Muscle layer of duodenum (tissue), 2 donors: ENCODE measurements around the gene SOX30.

ENCODE experiments used
- H3K27ac ChIP-seq: one replicate; pipeline ENCODE4 v1.7.0; 2013; ENCODE audit warnings: mild to moderate bottlenecking, low read length
- H3K27me3 ChIP-seq: one replicate; pipeline ENCODE4 v1.7.0; 2013; ENCODE audit warnings: low read depth, mild to moderate bottlenecking, control low read depth, low read length
- H3K36me3 ChIP-seq, 2 donors: one replicate each; pipeline ENCODE4 v1.7.0; 2013; ENCODE audit warnings: low read length in 2 of 2, control low read depth in 1 of 2, mild to moderate bottlenecking in 1 of 2; ENCODE audit not compliant: insufficient read depth in 2 of 2, control insufficient read depth in 1 of 2
- H3K4me1 ChIP-seq, 2 donors: one replicate each; pipeline ENCODE4 v1.7.0; 2013; ENCODE audit warnings: low read length in 2 of 2, mild to moderate bottlenecking in 2 of 2, control low read depth in 1 of 2, moderate library complexity in 1 of 2; ENCODE audit not compliant: insufficient read depth in 2 of 2, control insufficient read depth in 1 of 2
- H3K4me3 ChIP-seq, 2 donors: one replicate each; pipeline ENCODE4 v1.7.0; 2013; ENCODE audit warnings: low read length in 2 of 2, low read depth in 1 of 2, mild to moderate bottlenecking in 1 of 2
- H3K9me3 ChIP-seq, 2 donors: one replicate each; pipeline ENCODE4 v1.7.0; 2013; ENCODE audit warnings: low read length in 2 of 2, control low read depth in 1 of 2, mild to moderate bottlenecking in 1 of 2; ENCODE audit not compliant: control insufficient read depth in 1 of 2
- donor health status: healthy.

Gene SOX30

DNA sequence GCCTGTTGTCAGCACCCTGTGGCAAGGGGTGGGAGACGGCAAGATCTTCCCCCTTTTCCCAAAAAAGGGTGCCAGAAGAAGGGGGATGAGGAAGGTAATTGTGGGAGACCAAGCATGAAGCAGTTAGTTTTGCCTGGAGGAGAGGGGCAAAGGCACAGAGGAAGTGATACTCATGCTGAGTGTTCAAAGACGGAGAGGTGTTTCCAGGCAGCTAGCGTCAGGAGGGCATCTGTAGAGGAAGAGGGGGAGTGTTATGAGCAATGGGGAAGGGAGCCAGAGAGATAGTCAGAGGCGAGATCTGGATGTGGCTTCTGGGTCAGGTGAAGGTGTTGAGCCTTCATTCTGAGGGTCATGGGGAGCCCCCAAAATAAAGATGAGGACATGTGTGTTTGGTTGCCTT, 49.7 kb downstream of the SOX30 start:
- Histone ChIP-seq H3K4me3 (no peak overlapping the region), H3K36me3 (no peaks in the 10 kb centered on the region), H3K27me3 (no peaks in the 10 kb centered on the region), H3K4me1 (no peaks in the 10 kb centered on the region), H3K27ac (no peak overlapping the region), H3K9me3 (no peaks in the 10 kb centered on the region)

GRCh38 chr5:157600252-157600651, 52.0 kb downstream of the SOX30 start:
- H3K4me1 ChIP-seq = no peaks in the 10 kb centered on the region
- H3K27ac ChIP-seq = no peak overlapping the region
- no peak overlapping the region for H3K4me3 ChIP-seq
- H3K9me3 ChIP-seq = no peaks in the 10 kb centered on the region
- no peaks in the 10 kb centered on the region for H3K27me3 ChIP-seq
- no peaks in the 10 kb centered on the region for H3K36me3 ChIP-seq

DNA sequence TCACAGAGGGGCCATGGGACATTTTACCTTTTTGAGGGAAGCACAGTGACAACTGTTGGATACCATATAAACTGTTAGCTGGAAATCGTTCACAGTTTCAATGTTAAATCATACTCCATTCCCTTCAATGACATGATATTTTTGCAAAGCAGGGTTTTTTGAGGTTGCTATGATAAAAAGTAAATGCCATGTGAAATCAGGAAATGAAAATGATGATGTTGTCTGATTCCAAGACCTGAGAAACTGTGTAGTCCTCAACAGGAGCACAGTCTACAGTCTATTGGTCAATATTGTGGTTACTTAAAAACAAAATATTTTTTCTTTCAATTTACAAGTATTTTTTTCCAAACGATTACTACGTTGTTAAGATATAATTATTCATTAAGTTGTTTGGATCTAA, 52.7 kb downstream of the SOX30 start:
- no peaks in the 10 kb centered on the region for H3K9me3 ChIP-seq
- no peak overlapping the region for H3K4me3 ChIP-seq
- H3K4me1 ChIP-seq = no peaks in the 10 kb centered on the region
- H3K27me3 ChIP-seq = no peaks in the 10 kb centered on the region
- H3K27ac ChIP-seq = no peak overlapping the region
- no peaks in the 10 kb centered on the region for H3K36me3 ChIP-seq

DNA sequence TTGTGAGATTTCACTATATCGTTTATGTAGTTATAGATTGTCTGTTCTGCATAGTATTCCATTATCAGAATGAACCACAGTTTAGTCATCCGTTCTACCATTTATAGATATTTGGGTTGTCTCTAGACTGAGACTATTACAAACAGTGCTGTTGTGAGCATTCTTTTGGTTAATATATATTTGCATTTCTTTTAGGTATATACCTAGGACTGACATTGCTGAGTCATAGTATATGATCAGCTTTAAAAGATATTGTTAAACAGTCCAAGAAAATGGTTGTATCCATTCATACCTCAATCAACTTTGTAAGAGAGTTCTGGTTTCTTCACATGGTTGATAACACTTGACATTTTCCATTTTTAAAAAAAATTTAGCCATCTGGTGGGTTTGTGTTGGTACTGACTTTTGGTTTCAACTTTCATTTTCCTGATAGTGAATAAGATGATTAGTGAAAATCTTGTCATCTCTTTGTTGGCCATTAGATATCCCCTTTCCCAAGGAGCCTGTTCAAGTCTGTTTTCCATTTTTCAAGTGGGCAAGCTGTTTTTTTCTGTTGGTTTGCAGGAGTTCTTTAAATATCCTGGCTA, 53.8 kb downstream of the SOX30 start:
- Histone ChIP-seq H3K36me3 (no peaks in the 10 kb centered on the region), H3K4me1 (no peaks in the 10 kb centered on the region), H3K27ac (no peak overlapping the region), H3K9me3 (no peaks in the 10 kb centered on the region), H3K4me3 (no peak overlapping the region), H3K27me3 (no peaks in the 10 kb centered on the region)

GRCh38 chr5:157597277-157597676, 55.0 kb downstream of the SOX30 start:
- H3K4me1 ChIP-seq = peaks cover 0 to 8% of the 10 kb centered on the region in 2 donors
- no peaks in the 10 kb centered on the region for H3K27me3 ChIP-seq
- no peaks in the 10 kb centered on the region for H3K9me3 ChIP-seq
- H3K4me3 ChIP-seq = no peak overlapping the region
- no peak overlapping the region for H3K27ac ChIP-seq
- H3K36me3 ChIP-seq = no peaks in the 10 kb centered on the region

DNA sequence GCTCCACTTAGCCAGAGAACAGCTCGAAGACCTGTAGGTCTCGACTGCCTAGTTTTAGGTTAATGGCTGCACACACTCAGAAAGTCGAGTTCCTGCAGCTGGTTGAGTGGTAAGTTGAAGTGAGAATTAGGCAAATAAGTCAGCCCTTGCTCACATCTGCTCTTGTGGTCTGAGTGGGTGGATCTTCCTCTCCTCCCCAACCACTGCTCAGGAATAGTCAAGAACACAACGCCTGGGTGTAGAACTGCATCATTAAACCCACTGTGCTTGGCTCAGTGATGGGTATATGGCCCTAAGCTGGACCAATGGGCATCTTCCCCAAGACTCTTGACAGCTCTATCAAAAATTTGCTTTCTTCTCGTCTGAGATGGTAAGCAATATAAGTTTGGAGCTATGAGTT, 55.8 kb downstream of the SOX30 start:
- no peak overlapping the region for H3K4me3 ChIP-seq
- H3K4me1 ChIP-seq = peaks cover 0 to 8% of the 10 kb centered on the region in 2 donors
- H3K27ac ChIP-seq = no peak overlapping the region
- no peaks in the 10 kb centered on the region for H3K9me3 ChIP-seq
- H3K36me3 ChIP-seq = no peaks in the 10 kb centered on the region
- H3K27me3 ChIP-seq = no peaks in the 10 kb centered on the region

GRCh38 chr5:157594675-157595459, 57.4 kb downstream of the SOX30 start:
- H3K4me3 ChIP-seq = no peak overlapping the region
- no peaks in the 10 kb centered on the region for H3K27me3 ChIP-seq
- H3K4me1 ChIP-seq = peaks cover 0 to 8% of the 10 kb centered on the region in 2 donors
- H3K9me3 ChIP-seq = no peaks in the 10 kb centered on the region
- H3K27ac ChIP-seq = no peak overlapping the region
- no peaks in the 10 kb centered on the region for H3K36me3 ChIP-seq

DNA sequence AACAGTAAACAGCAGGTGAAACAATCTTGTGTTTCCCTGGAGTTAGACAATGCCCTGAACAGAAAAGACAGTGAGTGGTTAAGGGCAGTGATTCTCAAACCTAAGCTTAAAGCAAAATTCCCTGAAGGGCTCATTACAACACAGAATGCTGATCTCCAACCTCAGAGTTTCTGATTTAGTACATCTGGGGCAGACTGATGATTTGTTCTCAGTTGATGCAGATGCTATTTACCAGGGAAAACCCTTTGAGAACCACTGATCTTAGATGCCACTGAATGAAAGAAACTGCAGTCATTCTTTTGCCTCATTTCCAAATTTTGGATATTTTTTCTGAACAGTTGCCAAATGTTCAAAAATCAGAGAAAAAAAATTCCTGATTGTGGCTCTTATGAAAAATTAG, 58.0 kb downstream of the SOX30 start:
- no peak overlapping the region for H3K4me3 ChIP-seq

GRCh38 chr5:157593052-157593757, 59.0 kb downstream of the SOX30 start:
- Histone ChIP-seq H3K36me3 (no peaks in the 10 kb centered on the region), H3K9me3 (no peaks in the 10 kb centered on the region), H3K27ac (no peak overlapping the region), H3K4me3 (no peak overlapping the region), H3K27me3 (no peaks in the 10 kb centered on the region), H3K4me1 (peaks cover 0 to 8% of the 10 kb centered on the region in 2 donors)

More for the DNA sequence above, 58.0 kb downstream of the SOX30 start:
- peaks cover 0 to 8% of the 10 kb centered on the region in 2 donors for H3K4me1 ChIP-seq
- no peaks in the 10 kb centered on the region for H3K36me3 ChIP-seq
- no peak overlapping the region for H3K27ac ChIP-seq
- H3K27me3 ChIP-seq = no peaks in the 10 kb centered on the region
- H3K9me3 ChIP-seq = no peaks in the 10 kb centered on the region

DNA sequence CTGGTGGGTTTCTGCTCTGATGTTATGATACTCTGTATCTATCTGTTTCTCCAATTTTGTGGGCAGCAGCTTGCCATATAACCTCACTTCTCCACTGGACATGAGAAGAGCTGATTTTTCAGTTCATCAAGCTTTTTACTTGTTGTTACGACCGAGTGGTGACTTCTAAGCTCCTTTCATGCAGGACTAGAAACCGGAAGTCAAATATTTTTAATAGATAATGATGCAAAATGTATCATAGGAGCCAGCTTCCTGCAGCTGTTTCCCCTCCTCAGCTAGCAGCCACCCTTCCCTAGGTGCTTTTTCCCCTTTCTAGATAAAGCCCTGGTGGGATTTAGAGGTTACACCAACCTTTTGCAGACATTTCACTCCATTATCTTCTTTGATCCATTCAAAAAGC, 59.6 kb downstream of the SOX30 start:
- H3K4me1 ChIP-seq = peaks cover 0 to 8% of the 10 kb centered on the region in 2 donors
- H3K4me3 ChIP-seq = no peak overlapping the region
- H3K27ac ChIP-seq = no peak overlapping the region
- H3K9me3 ChIP-seq = no peaks in the 10 kb centered on the region
- no peaks in the 10 kb centered on the region for H3K36me3 ChIP-seq
- no peaks in the 10 kb centered on the region for H3K27me3 ChIP-seq

DNA sequence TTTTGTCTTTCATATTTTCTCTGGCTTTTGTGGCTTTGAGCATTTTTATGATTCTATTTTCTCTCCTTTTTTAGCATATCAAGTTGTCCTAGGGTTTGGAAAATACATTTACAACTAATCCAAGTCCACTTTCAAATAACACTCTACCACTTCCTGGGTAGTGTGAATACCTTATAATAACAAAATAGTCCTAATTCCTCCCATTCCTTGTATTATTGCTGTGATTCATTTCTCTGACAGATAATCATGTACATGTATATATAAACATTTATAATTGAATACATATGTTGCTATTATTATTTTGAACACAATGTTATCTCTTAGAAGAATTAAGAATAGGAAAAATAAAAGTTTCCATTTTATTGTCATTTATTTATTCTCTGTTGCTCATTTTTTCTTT, 61.8 kb downstream of the SOX30 start:
- H3K27me3 ChIP-seq = no peaks in the 10 kb centered on the region
- H3K4me1 ChIP-seq = peaks cover 0 to 8% of the 10 kb centered on the region in 2 donors
- no peak overlapping the region for H3K4me3 ChIP-seq
- H3K9me3 ChIP-seq = no peaks in the 10 kb centered on the region
- H3K36me3 ChIP-seq = no peaks in the 10 kb centered on the region
- H3K27ac ChIP-seq = no peak overlapping the region
